ENCODE measurements around the gene EXOC1L. TPM values are rescaled to one million over a fixed set of nuclear protein-coding genes. Genes with fewer than 3 reads are reported as not detected.

Gene EXOC1L
- polyA plus RNA-seq, 1 donor (not counting 4 experiments of a cell fraction or from before 2014, with no cell fraction given): not detected

- Histone ChIP-seq H3K27me3 (ENCODE audit: control insufficient read depth, extremely low read depth, insufficient read depth, low read length) (peaks cover 5% of the 10 kb centered on the region), H3K4me3 (ENCODE audit: control insufficient read depth in 2 of 3, extremely low read depth in 1 of 3, insufficient read depth in 2 of 3, low read depth in 1 of 3, low read length in 3 of 3) (no peak overlapping the region), H3K9me1 (ENCODE audit: control insufficient read depth, extremely low read depth, insufficient read depth, low read length) (no peaks in the 10 kb centered on the region), H3K27ac (ENCODE audit: control insufficient read depth, insufficient read depth, low read length) (no peak overlapping the region), H3K4me1 (ENCODE audit: control insufficient read depth, extremely low read depth, insufficient read depth, low read length) (no peaks in the 10 kb centered on the region), H2AFZ (ENCODE audit: control insufficient read depth, low read length) (no peak overlapping the region), H3K9me3 (ENCODE audit: control insufficient read depth, low read depth, low read length) (no peaks in the 10 kb centered on the region), H4K20me1 (ENCODE audit: control insufficient read depth, extremely low read depth, insufficient read depth, low read length) (no peaks in the 10 kb centered on the region), H3K36me3 (ENCODE audit: control insufficient read depth in 2 of 2, extremely low read depth in 1 of 2, insufficient read depth in 2 of 2, low read length in 2 of 2) (no peaks in the 10 kb centered on the region), H3K4me2 (ENCODE audit: control insufficient read depth, extremely low read depth, insufficient read depth, low read depth, low read length) (no peak overlapping the region), H3K79me2 (ENCODE audit: control insufficient read depth, insufficient read depth, low read length) (no peaks in the 10 kb centered on the region), H3K9ac (ENCODE audit: control insufficient read depth, extremely low read depth, insufficient read depth, low read length) (no peak overlapping the region)
- dilution Hi-C loops (cut with MboI; ENCODE audit: extremely low pct_ligation_motif_present, low sequenced_read_pairs): no loop called here
- TF ChIP-seq EZH2 (IDR thresholded peaks at IDR 0.05; ENCODE audit: low read length) (no peak), CTCF (optimal IDR thresholded peaks at IDR 0.05 in 1 of 3, IDR thresholded peaks at IDR 0.05 in 1 of 3, conservative IDR thresholded peaks at IDR 0.05 in 1 of 3; ENCODE audit: extremely low read depth in 1 of 3, insufficient read depth in 2 of 3, low read length in 3 of 3) (no peak)
- no peak for FAIRE-seq
- DNase-seq (ENCODE audit: low read depth, low spot score): no peak
Observed at GRCh38 chr4:55820279-55820678, 689 bp downstream of the EXOC1L start.

- H3K27ac ChIP-seq (ENCODE audit: control insufficient read depth, insufficient read depth, low read length): no peak overlapping the region
- dilution Hi-C loops (cut with MboI; ENCODE audit: extremely low pct_ligation_motif_present, low sequenced_read_pairs): no loop called here
- no peak overlapping the region for H3K4me2 ChIP-seq (ENCODE audit: control insufficient read depth, extremely low read depth, insufficient read depth, low read depth, low read length)
- no peak for DNase-seq (ENCODE audit: low read depth, low spot score)
- H3K9me1 ChIP-seq (ENCODE audit: control insufficient read depth, extremely low read depth, insufficient read depth, low read length): no peaks in the 10 kb centered on the region
- H3K79me2 ChIP-seq (ENCODE audit: control insufficient read depth, insufficient read depth, low read length): no peaks in the 10 kb centered on the region
- TF ChIP-seq CTCF (optimal IDR thresholded peaks at IDR 0.05 in 1 of 3, IDR thresholded peaks at IDR 0.05 in 1 of 3, conservative IDR thresholded peaks at IDR 0.05 in 1 of 3; ENCODE audit: extremely low read depth in 1 of 3, insufficient read depth in 2 of 3, low read length in 3 of 3) (no peak), EZH2 (IDR thresholded peaks at IDR 0.05; ENCODE audit: low read length) (no peak)
- H3K27me3 ChIP-seq (ENCODE audit: control insufficient read depth, extremely low read depth, insufficient read depth, low read length): peaks cover 5% of the 10 kb centered on the region
- H3K9ac ChIP-seq (ENCODE audit: control insufficient read depth, extremely low read depth, insufficient read depth, low read length): no peak overlapping the region
- H3K9me3 ChIP-seq (ENCODE audit: control insufficient read depth, low read depth, low read length): no peaks in the 10 kb centered on the region
- H3K36me3 ChIP-seq (ENCODE audit: control insufficient read depth in 2 of 2, extremely low read depth in 1 of 2, insufficient read depth in 2 of 2, low read length in 2 of 2): no peaks in the 10 kb centered on the region
- no peak overlapping the region for H2AFZ ChIP-seq (ENCODE audit: control insufficient read depth, low read length)
- no peak overlapping the region for H3K4me3 ChIP-seq (ENCODE audit: control insufficient read depth in 2 of 3, extremely low read depth in 1 of 3, insufficient read depth in 2 of 3, low read depth in 1 of 3, low read length in 3 of 3)
- FAIRE-seq: no peak
- H4K20me1 ChIP-seq (ENCODE audit: control insufficient read depth, extremely low read depth, insufficient read depth, low read length): no peaks in the 10 kb centered on the region
- H3K4me1 ChIP-seq (ENCODE audit: control insufficient read depth, extremely low read depth, insufficient read depth, low read length): no peaks in the 10 kb centered on the region
Observed at GRCh38 chr4:55822329-55822728, 2.7 kb downstream of the EXOC1L start.

All from keratinocyte (primary cell).